Left colon (tissue), 2 donors: Measurements from ENCODE around the gene MYL12B. TPM values are rescaled to one million over a fixed set of nuclear protein-coding genes. Genes with fewer than 3 reads are reported as not detected.

Experiments
- ATAC-seq: fragments of 200-7000 bp; cut with Tn5 transposase; one replicate; pipeline ENCODE4 v1.9.1; 2020; ENCODE audit warnings: mild to moderate bottlenecking, moderate library complexity
- DNase-seq, 2 donors: peaks; one replicate each; pipeline ENCODE4 v3.0.0-alpha.2; 2020
- intact Hi-C, 2 donors: fragments of 100-400 bp; cut with DNase I in 1 of 2; cut with micrococcal nuclease in 1 of 2; formaldehyde crosslinking; loops; one replicate each; pipeline versions ENCODE4 v1.11.2 to v1.14.0; 2022; cut with DNase I, micrococcal nuclease
- total RNA-seq, 2 donors: library from RNA; stranded (reverse); fragmentation: NEBNext Ultra II Directional; extraction: Animal tissue kit (Norgen Biotek cat#: 25700); gene quantifications; one replicate each; pipeline ENCODE4 v1.2.1, GENCODE V29; 2021
- donor health status: DM: no; HTN: no; CAD: no.
- donor health status: DM: yes; HTN: yes; CAD: no.

MYL12B gene
- total RNA-seq, 2 donors from 2014 or later, result 563 to 581 TPM

DNA sequence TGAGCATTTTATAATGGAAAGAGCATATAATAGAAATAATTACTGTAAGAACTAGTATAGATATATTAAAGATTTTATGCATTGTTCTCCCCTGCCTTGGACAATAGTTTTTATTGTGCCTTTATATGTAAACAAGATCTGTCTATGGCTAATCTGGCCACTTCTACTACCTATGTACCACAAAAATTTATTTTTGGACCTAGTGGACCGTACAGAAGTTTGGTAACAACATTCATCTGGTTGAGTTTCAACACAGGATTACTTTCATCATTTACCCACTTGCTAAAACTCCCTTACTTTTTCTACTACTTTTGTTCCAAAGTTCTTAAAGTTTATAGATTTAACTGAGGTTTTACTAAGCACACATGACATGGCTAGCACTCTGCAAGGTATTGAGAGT lies 28.9 kb upstream of the MYL12B start:
- intact Hi-C loops, result loop anchor here in 1 of 2 donors (10.0 kb wide), 1 partner anchor 308 kb away; no protein-coding TSS in a partner anchor
- no peak for ATAC-seq
- no peak for DNase-seq

DNA sequence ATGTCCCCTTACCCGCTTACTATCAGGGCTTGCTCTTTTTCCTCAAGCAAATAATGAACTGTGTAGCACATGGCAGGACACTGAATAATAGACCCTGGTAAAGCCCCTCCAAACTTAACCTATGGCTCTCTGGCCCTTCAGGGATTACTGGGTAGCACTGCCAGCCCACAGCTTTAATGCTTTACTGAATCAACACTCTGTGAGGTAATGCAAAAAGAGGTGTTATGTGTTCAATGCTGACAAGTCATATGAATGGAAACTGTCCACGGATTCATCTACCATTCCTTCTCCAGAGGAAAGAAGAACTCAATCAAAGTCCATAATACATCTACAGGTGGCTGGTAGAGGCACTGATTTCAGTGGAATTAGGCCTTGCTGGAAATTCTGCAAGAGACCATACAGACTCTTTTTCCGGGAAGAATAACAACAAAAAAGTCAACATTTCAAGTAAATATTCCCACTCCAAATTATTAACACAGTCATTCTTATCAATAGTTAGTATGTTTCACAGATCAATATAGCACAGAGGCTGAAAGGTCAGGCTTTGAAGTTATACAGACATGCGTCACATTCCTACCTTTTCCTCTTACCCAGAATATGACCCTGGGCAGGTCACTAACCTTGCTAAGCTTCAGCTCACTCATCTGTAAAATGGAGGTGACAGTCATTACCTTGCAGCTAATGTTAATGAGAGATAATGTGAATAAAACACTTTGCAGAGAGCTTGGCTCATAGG lies 28.3 kb upstream of the MYL12B start:
- ATAC-seq (peak; percentile 62), DNase-seq (no peak)
- intact Hi-C loops, result loop anchor here in 1 of 2 donors (10.0 kb wide), 1 partner anchor 309 kb away; no protein-coding TSS in a partner anchor

DNA sequence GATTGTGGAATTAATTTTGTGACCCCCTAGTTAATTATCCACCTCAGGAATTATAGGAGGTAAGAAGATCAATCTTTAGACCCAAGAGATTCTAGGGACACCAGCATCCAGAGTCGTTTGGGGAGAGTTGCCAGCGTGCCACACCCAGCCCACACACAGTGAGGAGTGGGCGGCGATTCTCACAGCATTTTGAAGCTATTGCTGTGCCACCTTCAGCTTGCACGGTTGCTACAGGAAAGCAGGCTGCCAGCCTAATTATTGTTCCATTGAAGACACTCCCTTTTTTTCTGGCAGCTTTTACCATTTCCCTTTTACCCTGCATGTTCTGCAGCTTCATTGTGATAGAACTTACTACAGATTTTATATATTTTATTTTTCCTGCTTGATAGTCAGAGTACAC lies 27.5 kb upstream of the MYL12B start:
- no peak for DNase-seq
- peak; percentile 61 for ATAC-seq
- intact Hi-C loops, result loop anchor here in 1 of 2 donors (10.0 kb wide), 1 partner anchor 310 kb away; no protein-coding TSS in a partner anchor

DNA sequence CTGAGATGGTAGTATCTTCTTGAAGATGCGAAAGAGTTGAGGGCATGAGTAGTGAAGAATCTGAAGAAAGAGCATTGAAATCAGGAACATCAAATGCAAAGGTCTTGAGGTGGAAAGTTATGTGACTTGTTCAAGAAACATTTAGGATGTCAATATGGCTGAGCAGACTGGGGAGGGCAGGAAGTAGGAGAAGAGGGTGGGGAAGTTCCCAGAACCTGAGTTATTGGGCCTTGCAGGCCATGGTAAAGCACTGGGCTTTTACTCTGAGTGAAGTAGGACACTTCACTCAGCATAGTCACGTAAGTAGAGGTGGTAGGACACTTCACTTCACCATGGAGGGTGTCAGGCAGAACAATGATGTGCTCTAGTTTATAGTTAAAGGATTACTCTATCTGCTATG lies 26.1 kb upstream of the MYL12B start:
- DNase-seq, result no peak
- intact Hi-C loops, result loop anchor here in 1 of 2 donors (10.0 kb wide), 1 partner anchor 311 kb away; no protein-coding TSS in a partner anchor
- no peak for ATAC-seq

- intact Hi-C loops, result loop anchor here in 1 of 2 donors (10.0 kb wide), 1 partner anchor 312 kb away; no protein-coding TSS in a partner anchor
- DNase-seq, result no peak
- no peak for ATAC-seq
Observed at GRCh38 chr18:3236470-3236869, 25.5 kb upstream of the MYL12B start.

DNA sequence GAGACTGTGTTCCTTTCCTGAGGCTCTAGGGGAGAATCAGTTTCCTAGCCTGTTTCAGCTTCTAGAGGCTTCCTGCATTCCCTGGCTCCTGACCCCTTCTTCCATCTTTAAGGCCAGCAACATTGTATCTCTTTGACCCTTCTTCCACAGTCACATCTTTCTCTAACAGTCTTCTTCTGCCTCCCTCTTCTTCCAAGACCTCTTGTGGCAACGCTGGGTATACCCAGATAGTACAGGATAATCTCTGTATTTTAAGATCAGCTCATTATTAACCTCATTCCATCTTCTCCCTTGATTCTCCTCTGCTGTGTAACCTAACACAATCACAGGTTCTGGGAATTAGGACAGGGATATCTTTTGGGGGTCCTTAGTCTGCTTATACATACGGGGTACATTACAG lies 23.2 kb upstream of the MYL12B start:
- intact Hi-C loops, result loop anchor here in 1 of 2 donors (10.0 kb wide), 1 partner anchor 314 kb away; no protein-coding TSS in a partner anchor
- ATAC-seq, result peak; percentile 26
- no peak for DNase-seq

- no peak for DNase-seq
- intact Hi-C loops, result loop anchor here in 1 of 2 donors (10.0 kb wide), 1 partner anchor 90 kb away; no protein-coding TSS in a partner anchor
- no peak for ATAC-seq
Observed at GRCh38 chr18:3245185-3245564, 16.8 kb upstream of the MYL12B start.

GRCh38 chr18:3245853-3246634 lies 15.9 kb upstream of the MYL12B start:
- ATAC-seq (peak; percentile 68), DNase-seq (peak; percentile 90 to 91)
- intact Hi-C loops, result loop anchor here in 1 of 2 donors (2.0 to 10.0 kb wide), 2 partner anchors 91 to 313 kb away; no protein-coding TSS in a partner anchor

DNA sequence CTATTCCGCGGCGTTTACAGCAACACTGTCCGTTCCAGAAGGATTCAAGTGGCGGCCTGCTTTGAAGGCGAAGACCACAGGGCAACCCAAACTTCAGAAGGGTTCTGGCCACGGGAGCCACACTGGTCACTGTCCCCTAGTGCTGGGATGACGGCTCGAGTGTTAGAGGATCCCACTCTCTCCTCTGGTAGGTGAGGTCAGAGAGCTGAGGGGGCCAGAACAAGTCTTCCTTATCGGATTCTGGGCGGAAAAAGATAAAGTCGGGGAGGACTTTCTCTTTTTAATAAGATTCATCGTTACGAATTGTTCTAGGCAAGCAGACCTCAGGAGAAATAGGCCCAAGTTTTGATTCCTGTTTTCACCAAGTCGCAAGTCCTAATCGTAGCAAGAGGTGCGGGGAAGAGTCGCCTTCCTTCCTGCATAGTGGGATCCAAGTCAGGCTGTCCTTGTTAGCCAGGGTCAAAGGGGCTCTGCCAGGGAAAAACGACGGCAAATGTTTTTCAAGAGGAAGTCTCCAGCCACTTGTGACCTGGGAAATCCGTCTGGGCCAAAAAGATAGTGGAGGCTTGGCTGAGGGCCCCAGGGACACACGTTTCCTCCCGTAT lies 15.2 kb upstream of the MYL12B start:
- ATAC-seq (no peak), DNase-seq (peak; percentile 46 to 47)
- intact Hi-C loops, result loop anchor here in 1 of 2 donors (2.0 to 10.0 kb wide), 2 partner anchors 92 to 314 kb away; no protein-coding TSS in a partner anchor

GRCh38 chr18:3247240-3248061 lies 14.5 kb upstream of the MYL12B start, which contains the start of gene MYL12A:
TSS of gene MYL12A (plus strand) at chr18:3247801. CDS start at chr18:3253248, 5,447 bp downstream.
- intact Hi-C loops, result loop anchor here in 1 of 2 donors (2.0 to 10.0 kb wide), 2 partner anchors 93 to 315 kb away; no protein-coding TSS in a partner anchor
- peak; percentile 84 for ATAC-seq

GRCh38 chr18:3248062-3248657 lies 13.8 kb upstream of the MYL12B start:
- DNase-seq (no peak), ATAC-seq (no peak)
- intact Hi-C loops, result loop anchor here in 1 of 2 donors (10.0 kb wide), 1 partner anchor 93 kb away; no protein-coding TSS in a partner anchor

More at GRCh38 chr18:3247240-3248061, 14.5 kb upstream of the MYL12B start, which contains the start of gene MYL12A:
- DNase-seq, result peak; percentile 98 to 99

GRCh38 chr18:3248658-3249359 lies 13.1 kb upstream of the MYL12B start:
- intact Hi-C loops, result loop anchor here in 1 of 2 donors (10.0 kb wide), 1 partner anchor 94 kb away; no protein-coding TSS in a partner anchor
- ATAC-seq (peak; percentile 47), DNase-seq (peak; percentile 31 to 58)

GRCh38 chr18:3250237-3251107 lies 11.5 kb upstream of the MYL12B start:
- no peak for DNase-seq
- no peak for ATAC-seq
- intact Hi-C loops, result no loop called here

- intact Hi-C loops, result no loop called here
- no peak for DNase-seq
- ATAC-seq, result no peak
Observed at GRCh38 chr18:3251249-3251962, 10.5 kb upstream of the MYL12B start.

DNA sequence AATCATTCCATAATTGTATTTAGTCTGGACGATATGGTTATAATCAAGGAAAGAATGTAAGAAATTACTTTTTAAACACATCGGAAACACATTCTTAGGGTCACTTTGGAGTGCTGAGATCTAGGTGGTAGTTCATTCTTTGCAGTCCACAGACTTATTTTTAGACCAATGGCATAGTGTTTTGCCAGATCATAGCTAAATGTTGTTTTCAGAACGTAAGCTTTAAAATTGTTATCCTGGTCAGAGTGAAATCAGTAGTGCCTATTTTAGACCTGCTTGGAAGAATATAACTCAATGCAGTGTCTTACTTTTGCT lies 10.0 kb upstream of the MYL12B start:
- intact Hi-C loops, result no loop called here

More for the DNA sequence above, 10.0 kb upstream of the MYL12B start:
- DNase-seq (no peak), ATAC-seq (no peak)
